CD1c-positive myeloid dendritic cell (primary cell): Measurements from ENCODE around the gene RAD51B.
A peak's percentile ranks its signal among the peaks of the same experiment; 100 is the strongest.
"Not testable (repeated sequence)": the region's sequence is repeated elsewhere in the genome, so short reads cannot be mapped to it uniquely, and the experiment has no call there.

ENCODE experiments used
- DNase-seq: peaks from one replicate; pipeline ENCODE4 v3.0.0-alpha.2; 2016; ENCODE audit errors: extremely low spot score

Gene RAD51B

DNA sequence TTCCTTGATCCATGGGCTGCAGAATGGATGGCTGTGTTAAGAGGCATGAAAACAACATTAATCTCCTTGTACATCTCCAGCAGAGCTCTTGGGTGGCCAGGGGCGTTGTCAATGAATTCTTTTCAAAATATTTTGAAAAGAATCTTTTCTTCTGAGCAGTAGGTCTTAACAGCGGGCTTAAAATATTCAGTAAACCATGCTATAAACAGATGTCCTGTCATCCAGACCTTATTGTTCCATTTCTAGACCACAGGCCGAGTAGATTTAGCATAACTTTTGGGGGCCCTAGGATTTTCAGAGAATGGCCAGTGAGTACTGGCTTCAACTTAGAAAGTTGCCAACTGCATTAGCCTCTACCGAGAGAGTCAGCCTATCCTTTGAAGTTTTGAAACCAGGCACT lies 130.2 kb downstream of the RAD51B start:
- DNase-seq = no peak

DNA sequence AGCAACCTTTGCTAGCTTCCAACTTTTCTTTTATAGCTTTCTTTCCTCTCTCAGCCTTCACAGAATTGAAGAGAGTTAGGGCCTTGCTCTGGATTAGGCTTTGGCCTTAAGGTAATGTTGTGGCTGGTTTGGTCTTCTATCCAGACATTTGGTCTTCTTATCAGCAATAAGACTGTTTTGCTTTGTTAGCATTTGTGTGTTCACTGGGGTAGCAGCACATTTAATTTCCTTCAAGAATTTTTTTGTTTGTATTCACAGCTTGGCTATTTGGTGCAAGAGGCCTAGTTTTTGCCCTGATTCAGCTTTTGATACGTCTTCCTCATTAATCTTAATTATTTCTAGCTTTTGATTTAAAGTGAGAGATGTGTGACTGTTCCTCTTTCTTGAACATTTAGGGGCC lies 130.8 kb downstream of the RAD51B start:
- no peak for DNase-seq

- DNase-seq = no peak
Observed at GRCh38 chr14:67951529-67952135, 132.1 kb downstream of the RAD51B start.

DNA sequence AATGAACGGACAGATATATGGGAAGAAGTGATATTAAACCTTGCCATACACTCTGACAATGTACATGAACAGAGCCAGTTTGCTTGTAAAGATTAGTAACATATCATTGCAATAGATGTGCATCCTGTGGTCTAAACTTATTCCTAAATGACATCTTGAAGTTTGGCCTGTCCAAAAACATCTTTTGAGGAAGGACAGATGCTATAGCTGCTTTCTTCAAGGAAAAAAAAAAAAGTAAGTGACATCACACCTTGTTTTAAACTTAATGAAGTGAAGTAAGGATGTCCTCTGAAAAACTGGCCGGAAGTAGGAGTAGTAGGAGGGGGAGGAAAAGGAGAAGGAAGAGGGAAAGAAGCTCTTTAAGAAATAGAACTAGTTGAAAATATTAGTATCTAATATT lies 132.8 kb downstream of the RAD51B start:
- no peak for DNase-seq

DNA sequence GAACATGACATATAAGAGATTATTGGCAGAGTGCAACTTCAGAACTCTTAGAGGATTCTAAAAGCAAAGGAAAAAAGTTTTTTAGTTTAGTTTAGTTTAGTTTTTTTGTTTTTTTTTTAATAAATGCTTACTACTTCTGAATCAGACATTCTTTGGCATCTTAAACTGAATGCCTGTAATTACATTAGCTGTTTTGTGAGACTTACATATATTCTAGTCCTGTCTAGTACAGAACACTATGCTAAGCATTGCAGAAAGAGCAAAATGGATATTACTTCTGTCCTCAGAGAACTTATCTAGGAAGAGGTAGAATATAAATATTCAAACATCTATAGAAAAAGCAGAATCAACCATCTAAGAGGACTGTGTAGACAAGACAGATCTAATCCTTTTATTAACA lies 133.2 kb downstream of the RAD51B start:
- DNase-seq = no peak

DNA sequence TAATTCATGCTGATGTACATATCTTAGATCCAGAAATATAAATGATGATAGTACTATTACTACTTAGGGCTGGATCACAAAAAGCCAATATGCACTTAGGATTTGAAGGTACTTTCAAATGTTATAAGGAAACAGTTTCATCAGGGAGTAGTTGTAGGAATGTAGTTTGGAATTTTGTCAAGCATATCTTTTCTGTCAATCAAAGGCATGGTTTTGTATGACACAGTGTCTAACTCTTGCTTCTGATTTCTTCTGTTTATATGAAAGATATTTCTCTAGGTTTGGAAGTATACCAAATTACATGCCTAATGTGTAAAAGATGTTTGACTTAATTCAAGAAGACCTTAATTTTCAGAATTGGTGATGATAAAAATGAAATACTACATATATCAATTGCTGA lies 135.7 kb downstream of the RAD51B start:
- DNase-seq = no peak

DNA sequence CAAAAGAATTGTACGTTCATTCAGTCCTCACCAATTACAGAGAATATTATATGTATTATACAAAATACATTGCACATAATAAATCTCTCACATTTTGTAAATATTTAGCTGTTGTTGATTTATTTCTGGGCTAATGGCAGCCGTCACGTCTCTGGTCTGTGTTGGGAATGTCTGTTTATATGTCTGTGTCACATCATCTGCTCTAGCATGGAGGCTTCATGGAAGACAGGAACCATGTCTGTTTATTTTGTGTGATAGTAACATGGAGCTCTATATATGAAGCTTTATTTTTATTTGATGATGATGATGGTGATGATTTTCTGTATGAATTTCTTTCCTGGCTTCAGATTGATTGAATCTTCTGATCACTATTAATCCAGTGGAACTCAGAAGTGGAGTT lies 138.4 kb downstream of the RAD51B start:
- DNase-seq = no peak

DNA sequence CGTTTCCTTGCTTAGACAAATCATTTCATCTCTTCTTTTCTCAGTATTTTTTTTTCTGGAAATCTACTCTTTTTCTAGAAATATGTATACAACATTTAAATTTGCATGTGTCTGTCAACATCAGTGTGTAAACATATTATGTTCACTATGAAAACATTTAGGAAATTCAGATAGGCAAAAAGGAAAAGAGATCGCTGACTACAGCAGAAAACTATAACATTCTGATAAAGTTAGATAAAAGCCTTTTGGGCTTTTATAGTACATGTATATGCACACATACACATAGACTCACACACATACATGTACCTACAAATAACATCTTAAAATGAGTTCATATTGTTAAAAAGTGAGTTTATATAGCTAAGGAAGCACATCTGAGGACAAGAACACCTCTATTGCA lies 142.1 kb downstream of the RAD51B start:
- no peak for DNase-seq

DNA sequence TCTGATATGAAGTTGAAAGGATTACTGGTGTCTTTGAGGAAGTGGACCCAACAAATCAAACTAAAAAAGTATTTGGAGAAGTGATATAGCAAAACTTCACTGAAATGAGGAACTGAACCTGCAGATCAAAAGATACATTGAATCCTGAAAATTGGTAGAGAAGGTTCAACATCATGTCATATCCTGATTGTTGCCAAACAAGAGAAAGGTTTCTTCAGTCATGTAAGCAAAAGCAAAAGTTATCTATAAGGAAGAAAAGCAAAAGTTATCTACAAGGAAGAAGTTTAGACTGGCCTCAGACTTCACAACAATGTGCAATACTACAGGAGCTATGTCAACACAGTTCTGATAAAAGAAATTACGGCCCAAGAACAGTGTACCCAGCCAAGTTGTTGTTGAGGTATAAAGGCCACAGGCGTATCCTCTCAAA lies 142.7 kb downstream of the RAD51B start:
- DNase-seq = peak; percentile 86

DNA sequence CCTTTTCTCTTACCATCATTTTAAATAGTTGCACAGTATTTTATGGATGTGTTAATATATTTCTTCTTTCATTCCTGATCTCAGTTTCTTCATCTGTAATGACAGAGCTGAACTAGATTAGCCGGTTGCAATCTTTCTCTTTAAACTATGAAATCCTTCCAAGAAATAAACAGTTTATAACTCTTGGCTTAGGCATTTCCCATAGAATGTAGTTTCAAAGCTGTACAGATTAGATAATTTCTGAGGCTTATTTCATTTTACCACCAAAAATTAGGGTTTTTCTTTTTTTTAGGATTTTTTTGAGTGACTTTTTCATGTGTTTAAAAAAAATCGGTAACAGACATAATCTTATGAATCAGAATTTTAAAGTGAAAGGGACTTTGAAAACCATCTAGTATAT lies 144.0 kb downstream of the RAD51B start:
- no peak for DNase-seq

DNA sequence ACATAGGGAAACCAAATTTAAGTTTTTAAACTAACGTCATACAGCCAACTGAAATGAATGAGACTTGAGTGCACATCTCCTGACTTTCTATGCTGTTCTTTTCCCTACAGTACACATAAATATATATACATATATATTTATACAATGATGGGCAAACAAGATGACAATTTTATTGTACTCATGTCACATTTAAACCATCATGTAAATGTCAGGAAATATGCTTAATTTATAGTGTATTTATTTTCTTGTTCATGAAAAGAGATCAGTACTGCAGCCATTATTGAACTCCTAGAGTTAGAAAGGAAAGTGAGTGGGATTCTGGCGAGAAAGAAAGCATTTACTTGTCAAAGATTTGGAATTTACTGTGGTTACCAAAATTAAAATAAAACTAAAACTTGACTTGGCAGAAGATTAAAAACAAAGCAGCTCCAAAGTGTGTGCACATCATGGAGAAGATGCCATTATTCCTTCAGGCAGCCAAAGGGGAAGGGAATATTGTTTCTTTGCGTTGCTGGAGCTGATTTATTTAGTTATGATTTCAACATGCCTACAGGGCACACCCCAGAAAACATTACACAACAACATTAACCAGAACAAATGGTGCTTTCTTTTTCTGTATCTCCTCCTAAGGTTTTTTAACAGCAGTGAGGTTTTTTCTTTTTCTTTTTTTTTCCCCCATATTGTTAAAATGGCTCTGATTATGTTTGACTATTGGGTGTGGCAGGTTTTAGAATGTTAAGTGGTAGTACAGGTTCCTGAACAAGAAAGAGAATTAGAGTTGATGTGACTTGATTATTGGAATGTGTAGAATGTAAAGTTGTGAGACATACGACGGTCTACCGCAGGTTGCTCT lies 144.6 kb downstream of the RAD51B start:
- DNase-seq = peak; percentile 26

DNA sequence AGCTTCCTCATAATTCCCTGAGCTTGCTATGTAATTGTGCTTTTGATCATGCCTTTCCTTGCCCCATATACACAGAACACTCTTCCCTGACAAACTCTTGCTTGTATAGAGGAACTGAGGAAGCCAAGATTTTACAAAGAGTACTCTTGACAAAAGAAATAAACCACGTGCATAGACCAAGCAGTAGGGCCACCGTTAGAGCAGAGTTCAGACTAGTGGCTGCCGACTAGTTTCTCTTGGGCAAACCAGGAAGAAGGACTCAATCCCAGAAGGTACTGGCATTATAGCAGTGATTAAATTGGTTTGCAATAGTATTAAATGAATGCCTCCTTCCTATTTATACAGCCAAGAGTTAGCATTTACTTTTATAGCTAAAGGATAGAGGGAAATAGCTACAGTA lies 146.1 kb downstream of the RAD51B start:
- no peak for DNase-seq

- DNase-seq = no peak
Observed at GRCh38 chr14:67967206-67967605, 147.6 kb downstream of the RAD51B start.

GRCh38 chr14:67967970-67968369 lies 148.4 kb downstream of the RAD51B start:
- DNase-seq = not testable (repeated sequence)

GRCh38 chr14:67970923-67971322 lies 151.3 kb downstream of the RAD51B start:
- DNase-seq = no peak

GRCh38 chr14:67971627-67972625 lies 152.3 kb downstream of the RAD51B start:
- DNase-seq = no peak

DNA sequence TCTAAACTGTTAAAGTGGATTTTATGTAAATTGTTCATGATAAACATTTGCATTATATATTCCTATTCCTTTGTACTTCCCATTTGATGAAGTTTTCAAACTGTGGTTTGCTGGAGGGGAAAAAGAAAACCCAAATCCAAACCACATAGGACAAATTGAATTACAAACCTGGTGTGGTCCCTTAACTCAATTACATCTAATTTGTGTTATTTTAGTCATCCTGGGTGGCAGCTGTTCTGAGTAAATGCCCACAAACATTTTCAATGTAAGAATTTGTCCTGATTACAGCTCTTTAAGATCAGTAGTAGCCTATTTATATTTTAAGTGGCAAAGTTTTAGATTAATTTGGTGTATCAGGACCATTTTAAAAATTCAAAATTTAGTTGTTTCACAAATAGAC lies 153.9 kb downstream of the RAD51B start:
- DNase-seq = no peak

DNA sequence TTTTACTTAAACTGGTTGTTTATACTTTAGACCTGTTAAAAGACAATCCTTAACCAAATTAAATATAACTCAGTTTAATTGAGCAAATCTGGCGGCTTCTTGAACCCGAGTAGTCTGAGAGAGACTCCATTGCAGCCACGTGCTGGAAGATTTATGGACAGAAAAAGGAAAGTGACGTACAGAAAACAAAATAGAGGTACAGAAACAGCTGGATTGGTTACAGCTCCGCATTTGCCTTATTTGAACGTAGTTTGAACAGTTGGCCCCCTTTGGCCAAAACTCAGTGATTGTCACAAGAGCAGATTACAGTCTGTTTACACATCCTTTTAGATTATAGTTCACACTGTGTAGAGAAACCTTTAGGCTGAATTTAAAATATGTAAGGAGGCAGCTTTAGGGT lies 155.9 kb downstream of the RAD51B start:
- DNase-seq = no peak

- no peak for DNase-seq
Observed at GRCh38 chr14:67977434-67978034, 158.0 kb downstream of the RAD51B start.

GRCh38 chr14:67978749-67979148 lies 159.2 kb downstream of the RAD51B start:
- no peak for DNase-seq

GRCh38 chr14:67982711-67983608 lies 163.4 kb downstream of the RAD51B start:
- DNase-seq = no peak
